SHP77 (cell line): Measurements from ENCODE around the gene MAPKAPK3.

Experiments
- DNase-seq, 2 experiments: peaks; one replicate each; lab custom pipeline; 2025; lab: John Stamatoyannopoulos, UW

Gene MAPKAPK3

GRCh38 chr3:50617096-50617791, at the start of gene MAPKAPK3:
MAPKAPK3 (plus strand) TSS chr3:50617151; CDS start chr3:50617566, 415 bp downstream.
- no peak for DNase-seq

- peak; percentile 85 to 86 for DNase-seq
These were observed 49.4 kb upstream of the MAPKAPK3 start, which contains the start of gene C3orf18 for GRCh38 chr3:50567386-50568167. C3orf18 (minus strand) TSS chr3:50567747; CDS start chr3:50565699, 2,048 bp downstream.

GRCh38 chr3:50568947-50569749, 47.8 kb upstream of the MAPKAPK3 start, which contains the start of gene HEMK1:
HEMK1 (plus strand) TSS chr3:50569522; CDS start chr3:50571105, 1,583 bp downstream.
- DNase-seq = peak; percentile 91 to 95

GRCh38 chr3:50570508-50571279, 46.3 kb upstream of the MAPKAPK3 start:
- no peak for DNase-seq

- DNase-seq = no peak
These were observed 45.5 kb upstream of the MAPKAPK3 start for GRCh38 chr3:50571486-50571885.

GRCh38 chr3:50572158-50572557, 44.8 kb upstream of the MAPKAPK3 start:
- peak; percentile 39 to 63 for DNase-seq

- no peak for DNase-seq
These were observed 44.1 kb upstream of the MAPKAPK3 start for GRCh38 chr3:50572801-50573371.

- no peak for DNase-seq
These were observed 43.1 kb upstream of the MAPKAPK3 start for GRCh38 chr3:50573566-50574443.

- DNase-seq = no peak
These were observed 42.5 kb upstream of the MAPKAPK3 start for GRCh38 chr3:50574444-50574831.

GRCh38 chr3:50575372-50575771, 41.6 kb upstream of the MAPKAPK3 start:
- no peak for DNase-seq

GRCh38 chr3:50577348-50577747, 39.6 kb upstream of the MAPKAPK3 start:
- DNase-seq = no peak

- DNase-seq = no peak
These were observed 36.1 kb upstream of the MAPKAPK3 start for GRCh38 chr3:50580683-50581458.

GRCh38 chr3:50581459-50581842, 35.5 kb upstream of the MAPKAPK3 start:
- no peak for DNase-seq

GRCh38 chr3:50582083-50582482, 34.9 kb upstream of the MAPKAPK3 start:
- no peak for DNase-seq

- DNase-seq = no peak
These were observed 33.1 kb upstream of the MAPKAPK3 start for GRCh38 chr3:50583897-50584296.

- no peak for DNase-seq
These were observed 32.6 kb upstream of the MAPKAPK3 start for GRCh38 chr3:50584391-50584790.

GRCh38 chr3:50585919-50586762, 30.8 kb upstream of the MAPKAPK3 start:
- DNase-seq = no peak

GRCh38 chr3:50586763-50587070, 30.2 kb upstream of the MAPKAPK3 start:
- no peak for DNase-seq

GRCh38 chr3:50587373-50587772, 29.6 kb upstream of the MAPKAPK3 start:
- no peak for DNase-seq
